Stimulated activated CD8-positive, alpha-beta memory T cell treated with anti-CD3 and anti-CD28 coated beads, Interleukin-12 subunit alpha, Interleukin-12 subunit beta, amount 100 ng/mL, for 1 hour (primary cell): ENCODE results near the gene SF3B5.
"Not testable (repeated sequence)": the region's sequence is repeated elsewhere in the genome, so short reads cannot be mapped to it uniquely, and the experiment has no call there.

Source experiments
- DNase-seq: peaks from one replicate; pipeline ENCODE4 v3.0.0-alpha.2; 2020; ENCODE audit warnings: low read depth

SF3B5 gene

GRCh38 chr6:144063744-144064401, 31.5 kb downstream of the SF3B5 start:
- DNase-seq: peak; percentile 81

- DNase-seq: no peak
Observed at GRCh38 chr6:144063246-144063743, 32.1 kb downstream of the SF3B5 start.

DNA sequence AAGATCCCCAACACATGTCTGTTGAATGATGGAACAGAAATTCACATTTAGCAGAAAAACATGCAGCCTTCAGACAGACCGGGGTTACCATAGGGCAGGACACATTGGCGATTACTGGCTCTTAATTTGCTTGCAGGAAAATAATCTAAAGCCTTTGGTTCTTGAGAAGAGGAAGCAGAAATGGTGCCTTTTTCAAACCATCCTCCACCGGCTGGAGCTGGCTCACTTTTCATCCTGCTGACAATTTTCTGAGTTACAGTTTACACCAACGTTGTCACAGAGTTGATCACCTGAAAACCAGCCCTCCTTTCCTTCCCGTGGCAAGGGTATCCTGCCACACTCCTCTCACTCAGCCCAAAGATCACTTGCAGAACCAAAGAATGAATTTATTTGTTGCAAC, 32.6 kb downstream of the SF3B5 start:
- DNase-seq: no peak

- no peak for DNase-seq
Observed at GRCh38 chr6:144059139-144059538, 36.2 kb downstream of the SF3B5 start.

DNA sequence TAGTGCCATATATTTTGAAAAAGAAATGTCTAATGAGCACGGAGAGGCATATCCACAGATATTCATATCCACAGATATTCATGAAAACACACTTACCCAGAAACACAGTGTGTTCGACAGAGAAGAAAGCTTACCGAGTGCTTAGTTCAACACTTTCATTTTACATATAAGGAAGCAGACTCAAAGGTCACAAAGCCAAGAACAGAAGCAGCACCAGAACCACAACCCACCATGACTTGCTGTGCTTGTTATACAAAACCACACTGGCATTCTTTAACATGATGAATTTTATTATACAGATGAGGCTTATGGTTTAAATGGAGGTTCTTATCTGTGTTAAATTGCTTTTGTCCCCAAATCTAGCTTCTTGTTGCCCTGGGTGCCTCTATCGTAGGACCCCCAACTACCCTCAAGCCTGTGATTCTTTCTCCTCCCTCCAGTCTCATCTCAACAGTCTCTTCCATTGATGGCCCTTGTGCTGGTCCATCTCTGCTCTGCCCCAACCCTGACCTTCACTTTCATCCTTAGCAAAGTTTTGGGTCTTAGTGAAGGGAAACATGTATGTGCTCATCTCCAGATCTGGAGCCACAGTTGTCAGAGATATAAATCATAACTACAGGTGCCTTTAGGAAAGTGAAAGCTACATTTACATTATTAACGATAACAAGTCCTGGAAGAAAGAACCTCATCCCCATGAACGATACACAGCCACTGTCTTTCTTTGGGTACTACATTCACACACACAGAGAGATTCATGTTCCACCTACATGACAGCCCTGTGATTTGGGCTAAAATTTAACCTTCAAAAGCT, 40.0 kb downstream of the SF3B5 start:
- DNase-seq: peak; percentile 29

- DNase-seq: no peak
Observed at GRCh38 chr6:144053601-144054000, 41.8 kb downstream of the SF3B5 start.

DNA sequence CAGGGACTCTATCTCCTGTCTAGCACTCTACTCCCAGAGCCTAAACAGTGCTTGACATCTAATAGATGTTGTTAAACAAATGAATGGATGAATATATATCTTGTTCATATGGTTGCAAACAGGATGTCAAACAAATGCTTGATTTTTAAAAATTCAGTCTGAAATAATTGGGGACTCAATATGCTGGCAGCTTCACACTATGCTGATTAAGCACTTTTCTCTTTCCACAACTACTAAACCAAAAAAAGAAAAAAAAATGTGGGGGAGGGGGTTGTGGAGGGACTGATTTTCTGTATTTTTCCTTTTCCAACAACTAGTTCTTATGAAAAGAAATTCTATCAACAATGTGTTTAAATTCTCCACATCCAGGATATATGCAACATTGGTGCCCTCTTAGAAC, 42.9 kb downstream of the SF3B5 start:
- no peak for DNase-seq

- no peak for DNase-seq
Observed at GRCh38 chr6:144049386-144049785, 46.0 kb downstream of the SF3B5 start.

DNA sequence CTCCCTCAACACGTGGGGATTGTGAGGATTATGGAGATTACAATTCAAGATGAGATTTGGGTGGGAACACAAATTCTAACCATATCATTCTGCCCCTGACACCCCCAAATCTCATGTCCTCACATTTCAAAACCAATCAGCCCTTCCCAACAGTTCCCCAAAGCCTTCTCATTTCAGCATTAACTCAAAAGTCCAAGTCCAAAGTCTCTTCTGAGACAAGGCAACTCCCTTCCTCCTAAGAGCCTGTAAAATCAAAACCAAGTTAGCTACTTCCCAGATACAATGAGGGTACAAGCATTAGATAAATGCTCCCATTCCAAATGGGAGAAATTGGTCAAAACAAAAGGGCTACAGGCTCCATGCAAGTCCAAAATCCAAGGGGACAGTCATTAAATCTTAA, 47.7 kb downstream of the SF3B5 start:
- no peak for DNase-seq

DNA sequence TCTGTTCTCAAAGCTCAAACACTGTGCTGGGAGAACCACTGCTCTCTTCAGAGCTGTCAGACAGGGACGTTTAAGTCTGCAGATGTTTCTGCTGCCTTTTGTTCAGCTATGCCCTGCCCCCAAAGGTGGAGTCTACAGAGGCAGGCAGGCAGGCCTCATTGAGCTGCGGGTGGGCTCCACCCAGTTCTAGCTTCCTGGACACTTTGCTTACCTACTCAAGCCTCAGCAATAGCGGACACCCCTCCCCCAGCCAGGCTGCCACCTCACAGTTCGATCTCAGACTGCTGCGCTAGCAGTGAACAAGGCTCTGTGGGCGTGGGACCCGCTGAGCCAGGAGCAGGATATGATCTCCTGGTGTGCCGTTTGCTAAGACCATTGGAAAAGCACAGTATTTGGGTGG, 48.7 kb downstream of the SF3B5 start:
- not testable (repeated sequence) for DNase-seq

GRCh38 chr6:144044989-144045388, 50.4 kb downstream of the SF3B5 start:
- DNase-seq: not testable (repeated sequence)
